ENCODE measurements around the gene SRP72.

DNA sequence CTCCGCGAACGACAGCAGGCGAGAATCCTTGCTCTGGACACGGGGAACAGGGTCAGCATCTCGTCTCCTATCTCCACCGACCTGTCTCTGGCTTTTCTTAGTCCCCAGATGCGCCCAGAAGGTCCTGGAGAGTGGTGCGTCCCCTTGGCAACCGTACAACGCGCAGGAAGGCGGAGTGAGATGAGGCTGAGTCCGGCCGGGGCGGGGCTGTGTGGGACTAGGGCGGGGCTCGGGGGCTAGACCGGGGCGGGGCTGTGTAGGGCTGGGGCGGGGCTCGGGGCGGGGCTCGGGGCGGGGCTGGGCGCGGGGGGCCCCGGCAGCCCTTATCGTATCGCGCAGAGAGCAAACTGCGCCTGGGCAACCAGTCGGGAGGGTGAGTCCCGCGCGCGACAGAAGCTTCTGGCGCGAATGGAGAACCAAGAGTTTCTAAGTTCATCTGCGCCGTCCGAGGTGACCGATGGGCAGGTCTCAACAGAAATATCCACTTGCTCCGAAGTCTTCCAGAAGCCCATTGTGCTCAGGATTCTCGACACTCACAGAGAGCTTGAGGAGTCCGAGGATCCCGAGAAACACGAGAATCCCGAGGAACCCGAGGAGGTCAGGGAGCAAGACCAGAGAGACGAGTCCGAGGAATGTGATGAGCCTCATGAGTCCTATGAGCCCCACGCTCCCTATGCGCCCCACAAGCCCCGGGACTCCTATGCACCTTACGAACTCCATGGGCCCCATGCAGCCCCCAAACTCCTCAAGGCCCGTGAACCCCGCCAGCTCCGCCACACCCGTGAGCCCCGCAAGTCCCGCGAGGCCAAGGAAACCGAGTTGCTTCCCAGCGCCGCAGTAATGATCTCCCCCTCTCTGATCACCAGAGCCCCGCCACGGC is 63.1 kb downstream of the SRP72 start:
- TF ChIP-seq CTCF (IDR thresholded peaks at IDR 0.05) (no peak), EZH2 (IDR thresholded peaks at IDR 0.05; ENCODE audit: borderline replicate concordance, insufficient read depth, low read depth, low read length, poor library complexity, severe bottlenecking) (no peak)
